ENCODE results near the gene SF3B4.
A peak's percentile ranks its signal among the peaks of the same experiment; 100 is the strongest.

The SF3B4 gene

DNA sequence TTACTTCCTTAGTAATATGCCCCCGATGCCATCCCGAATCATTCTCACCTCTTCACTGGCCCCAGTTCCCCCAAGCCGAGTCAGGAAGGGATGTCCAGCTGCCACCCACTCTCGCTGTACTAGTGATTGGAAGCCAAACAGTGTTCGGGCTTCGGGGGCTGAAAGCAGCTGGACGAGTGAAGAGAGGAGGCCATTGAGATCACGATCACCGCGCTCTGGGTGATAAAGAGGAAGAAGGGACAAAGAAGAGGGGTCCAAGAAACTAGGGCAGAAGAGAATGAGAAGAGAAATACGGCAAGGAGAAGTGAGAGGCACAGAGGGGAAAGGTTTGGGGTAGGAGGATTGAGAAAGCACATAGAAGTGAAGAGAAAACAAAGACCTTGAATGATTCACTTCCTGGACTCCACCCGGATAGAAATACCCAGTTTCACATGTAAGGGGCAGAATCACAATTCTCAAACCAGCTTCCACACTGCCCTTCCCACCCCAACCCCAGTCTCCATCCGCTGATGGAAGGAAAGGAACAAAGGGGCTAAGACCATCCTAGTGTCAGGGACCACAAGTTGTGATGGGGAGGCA lies 3.7 kb upstream of the SF3B4 start:
- DNase-seq (ENCODE audit: low read depth), result peak; percentile 65
- H3K4me3 ChIP-seq (ENCODE audit: low read depth, low read length), result no peak overlapping the region
- TF ChIP-seq POLR2A (IDR thresholded peaks at IDR 0.05; ENCODE audit: extremely low read depth, insufficient read length), result no peak
- no peak for TF ChIP-seq MYC (IDR thresholded peaks at IDR 0.05; ENCODE audit: low read depth, low read length)
- TF ChIP-seq, protein P1, sequence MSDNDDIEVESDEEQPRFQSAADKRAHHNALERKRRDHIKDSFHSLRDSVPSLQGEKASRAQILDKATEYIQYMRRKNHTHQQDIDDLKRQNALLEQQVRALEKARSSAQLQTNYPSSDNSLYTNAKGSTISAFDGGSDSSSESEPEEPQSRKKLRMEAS (IDR thresholded peaks at IDR 0.05; ENCODE audit: low read depth, low read length), result no peak

DNA sequence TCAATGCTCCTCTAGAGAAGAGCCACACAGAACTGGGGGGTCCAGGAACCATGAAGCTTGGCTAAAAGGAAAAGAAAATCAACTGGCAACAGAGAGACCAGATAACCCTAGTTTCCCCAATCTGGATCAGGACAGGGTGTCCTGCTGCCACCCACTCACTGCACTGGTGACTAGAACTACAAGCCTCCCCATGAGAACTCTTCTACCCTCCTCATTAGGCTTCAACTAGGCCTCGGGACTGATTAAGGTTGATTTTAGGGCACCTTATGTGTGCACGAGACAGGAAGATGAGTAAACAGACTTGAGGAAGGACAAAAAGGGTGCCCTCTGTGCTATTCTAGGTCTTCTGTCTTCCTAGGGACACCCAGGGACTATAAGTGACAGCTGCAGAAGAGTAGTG lies 2.3 kb upstream of the SF3B4 start:
- no peak for TF ChIP-seq MYC (IDR thresholded peaks at IDR 0.05; ENCODE audit: low read depth, low read length)
- TF ChIP-seq, protein P2, sequence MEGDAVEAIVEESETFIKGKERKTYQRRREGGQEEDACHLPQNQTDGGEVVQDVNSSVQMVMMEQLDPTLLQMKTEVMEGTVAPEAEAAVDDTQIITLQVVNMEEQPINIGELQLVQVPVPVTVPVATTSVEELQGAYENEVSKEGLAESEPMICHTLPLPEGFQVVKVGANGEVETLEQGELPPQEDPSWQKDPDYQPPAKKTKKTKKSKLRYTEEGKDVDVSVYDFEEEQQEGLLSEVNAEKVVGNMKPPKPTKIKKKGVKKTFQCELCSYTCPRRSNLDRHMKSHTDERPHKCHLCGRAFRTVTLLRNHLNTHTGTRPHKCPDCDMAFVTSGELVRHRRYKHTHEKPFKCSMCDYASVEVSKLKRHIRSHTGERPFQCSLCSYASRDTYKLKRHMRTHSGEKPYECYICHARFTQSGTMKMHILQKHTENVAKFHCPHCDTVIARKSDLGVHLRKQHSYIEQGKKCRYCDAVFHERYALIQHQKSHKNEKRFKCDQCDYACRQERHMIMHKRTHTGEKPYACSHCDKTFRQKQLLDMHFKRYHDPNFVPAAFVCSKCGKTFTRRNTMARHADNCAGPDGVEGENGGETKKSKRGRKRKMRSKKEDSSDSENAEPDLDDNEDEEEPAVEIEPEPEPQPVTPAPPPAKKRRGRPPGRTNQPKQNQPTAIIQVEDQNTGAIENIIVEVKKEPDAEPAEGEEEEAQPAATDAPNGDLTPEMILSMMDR (IDR thresholded peaks at IDR 0.05; ENCODE audit: low read depth, low read length), result no peak

DNA sequence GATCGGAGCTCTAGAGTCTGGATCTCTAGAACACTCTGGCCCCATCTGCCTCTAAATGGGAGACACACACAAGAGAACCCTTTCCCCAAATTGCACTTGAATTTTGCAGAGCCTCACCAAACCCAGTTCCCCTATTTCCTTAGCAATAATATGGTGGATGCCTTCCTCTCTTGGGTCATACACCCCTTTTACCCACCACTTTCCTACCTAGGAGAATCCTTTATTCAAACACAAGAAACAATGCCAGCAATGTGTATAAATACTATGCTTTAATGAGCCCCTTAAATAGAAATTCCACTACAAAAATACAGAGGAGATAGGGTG lies 760 bp upstream of the SF3B4 start:
- TF ChIP-seq, protein P1 (IDR thresholded peaks at IDR 0.05; ENCODE audit: low read depth, low read length), result no peak
- TF ChIP-seq, protein P2 (IDR thresholded peaks at IDR 0.05; ENCODE audit: low read depth, low read length), result no peak
- TF ChIP-seq POLR2A (IDR thresholded peaks at IDR 0.05; ENCODE audit: extremely low read depth, insufficient read length) (no peak), MYC (IDR thresholded peaks at IDR 0.05; ENCODE audit: low read depth, low read length) (no peak)
- peak overlapping the region; percentile 98 for H3K4me3 ChIP-seq (ENCODE audit: low read depth, low read length)
- DNase-seq (ENCODE audit: low read depth), result no peak

More for the DNA sequence above, 2.3 kb upstream of the SF3B4 start:
- no peak overlapping the region for H3K4me3 ChIP-seq (ENCODE audit: low read depth, low read length)
- DNase-seq (ENCODE audit: low read depth), result no peak

DNA sequence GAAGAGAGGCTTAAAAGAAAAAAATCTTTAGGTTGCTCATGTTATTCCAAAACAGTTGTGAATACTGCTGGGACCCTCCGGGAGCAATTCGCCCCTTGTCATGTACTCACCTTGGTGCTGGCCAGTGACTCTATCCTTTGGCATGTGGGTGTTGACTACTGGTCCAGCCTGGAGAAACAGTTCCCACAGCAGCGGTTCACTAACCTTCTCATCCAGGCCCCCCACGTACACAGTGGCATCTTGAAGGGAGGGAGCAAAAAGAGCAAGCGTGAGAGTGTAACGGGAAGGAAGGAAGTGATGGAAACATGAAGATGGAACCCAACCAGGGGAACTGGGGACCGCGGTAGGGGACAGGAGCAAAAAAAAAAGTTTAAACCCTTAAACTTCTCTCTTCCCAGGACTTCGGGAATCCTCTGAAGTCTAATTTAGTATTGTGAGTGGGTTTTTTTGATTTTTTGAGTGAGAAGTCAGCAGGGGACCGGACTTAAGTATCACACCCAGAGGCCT lies 494 bp downstream of the SF3B4 start:
- no peak for DNase-seq (ENCODE audit: low read depth)
- no peak for TF ChIP-seq POLR2A (IDR thresholded peaks at IDR 0.05; ENCODE audit: extremely low read depth, insufficient read length)
- TF ChIP-seq MYC (IDR thresholded peaks at IDR 0.05; ENCODE audit: low read depth, low read length), result no peak
- TF ChIP-seq, protein P2 (IDR thresholded peaks at IDR 0.05; ENCODE audit: low read depth, low read length), result no peak
- TF ChIP-seq, protein P1 (IDR thresholded peaks at IDR 0.05; ENCODE audit: low read depth, low read length), result no peak

DNA sequence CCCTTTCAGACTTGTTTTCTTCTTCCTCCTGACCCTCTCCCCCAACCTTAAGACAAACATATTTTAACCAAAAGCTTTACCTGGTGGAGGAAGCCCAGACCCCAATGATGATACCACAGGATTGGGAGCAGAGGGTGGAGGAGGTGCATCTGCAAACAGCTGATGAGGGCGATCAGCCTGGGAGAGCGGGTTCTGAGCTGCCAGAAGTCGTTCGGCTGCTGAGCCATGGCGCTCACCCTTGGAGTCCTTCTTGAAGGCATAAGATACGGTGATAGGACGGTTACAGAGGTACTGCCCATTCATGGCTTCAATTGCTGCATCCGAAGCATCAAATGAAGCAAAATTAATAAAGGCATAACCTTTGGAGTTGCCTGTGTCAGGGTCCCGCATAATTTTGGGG lies 1.3 kb downstream of the SF3B4 start:
- no peak for DNase-seq (ENCODE audit: low read depth)
- TF ChIP-seq, protein P2 (IDR thresholded peaks at IDR 0.05; ENCODE audit: low read depth, low read length), result no peak
- TF ChIP-seq POLR2A (IDR thresholded peaks at IDR 0.05; ENCODE audit: extremely low read depth, insufficient read length), result no peak
- TF ChIP-seq, protein P1 (IDR thresholded peaks at IDR 0.05; ENCODE audit: low read depth, low read length), result no peak
- no peak for TF ChIP-seq MYC (IDR thresholded peaks at IDR 0.05; ENCODE audit: low read depth, low read length)
- H3K4me3 ChIP-seq (ENCODE audit: low read depth, low read length), result peak overlapping the region; percentile 98

More for the DNA sequence above, 494 bp downstream of the SF3B4 start:
- peak overlapping the region; percentile 98 for H3K4me3 ChIP-seq (ENCODE audit: low read depth, low read length)

DNA sequence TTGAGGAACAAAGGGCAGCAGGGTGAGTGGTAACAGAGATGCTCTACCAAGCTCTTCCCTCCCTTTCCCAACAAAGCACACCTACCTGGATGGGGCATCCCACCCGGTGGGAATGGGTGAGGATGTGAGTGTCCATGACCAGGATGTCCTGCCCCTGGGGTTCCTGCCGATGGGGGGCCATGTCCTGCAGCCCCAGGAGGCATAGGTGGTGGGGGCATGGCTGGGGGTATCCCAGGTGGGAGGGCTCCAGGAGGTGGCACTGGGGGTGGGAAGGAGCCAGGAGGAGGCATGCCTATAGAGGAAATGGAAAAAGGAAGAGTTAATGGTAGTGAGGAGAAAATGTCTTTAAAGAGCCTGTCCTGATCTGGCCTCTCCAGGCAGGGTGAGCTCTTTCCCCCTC lies 1.9 kb downstream of the SF3B4 start:
- DNase-seq (ENCODE audit: low read depth), result no peak
- H3K4me3 ChIP-seq (ENCODE audit: low read depth, low read length), result peak overlapping the region; percentile 98
- no peak for TF ChIP-seq MYC (IDR thresholded peaks at IDR 0.05; ENCODE audit: low read depth, low read length)
- no peak for TF ChIP-seq POLR2A (IDR thresholded peaks at IDR 0.05; ENCODE audit: extremely low read depth, insufficient read length)
- TF ChIP-seq, protein P2 (IDR thresholded peaks at IDR 0.05; ENCODE audit: low read depth, low read length), result no peak
- TF ChIP-seq, protein P1 (IDR thresholded peaks at IDR 0.05; ENCODE audit: low read depth, low read length), result no peak
